CD1c-positive myeloid dendritic cell (primary cell): ENCODE measurements around the gene NXN.
"Not testable (repeated sequence)": the region's sequence is repeated elsewhere in the genome, so short reads cannot be mapped to it uniquely, and the experiment has no call there.

Source experiments
- DNase-seq: peaks from one replicate; pipeline ENCODE4 v3.0.0-alpha.2; 2016; ENCODE audit errors: extremely low spot score

Gene NXN

DNA sequence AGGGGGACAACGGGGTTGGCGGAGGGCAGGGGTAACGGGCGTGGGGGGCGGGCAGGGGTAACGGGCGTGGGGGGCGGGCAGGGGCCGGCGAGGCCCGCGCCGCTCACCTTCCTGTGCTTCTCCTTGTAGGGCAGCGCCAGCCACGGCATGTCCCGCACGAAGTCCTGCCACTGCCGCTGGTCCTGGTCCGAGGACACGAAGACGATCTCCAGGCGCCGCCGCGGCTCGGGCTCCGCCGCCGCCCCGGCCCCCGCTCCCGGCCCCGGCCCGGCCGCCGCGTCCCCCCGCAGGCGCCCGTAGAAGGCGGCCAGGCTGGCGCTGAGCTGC lies 401 bp downstream of the NXN start:
- DNase-seq, result no peak

- peak; percentile 30 for DNase-seq
Observed at GRCh38 chr17:978103-979093, 1.2 kb downstream of the NXN start.

DNA sequence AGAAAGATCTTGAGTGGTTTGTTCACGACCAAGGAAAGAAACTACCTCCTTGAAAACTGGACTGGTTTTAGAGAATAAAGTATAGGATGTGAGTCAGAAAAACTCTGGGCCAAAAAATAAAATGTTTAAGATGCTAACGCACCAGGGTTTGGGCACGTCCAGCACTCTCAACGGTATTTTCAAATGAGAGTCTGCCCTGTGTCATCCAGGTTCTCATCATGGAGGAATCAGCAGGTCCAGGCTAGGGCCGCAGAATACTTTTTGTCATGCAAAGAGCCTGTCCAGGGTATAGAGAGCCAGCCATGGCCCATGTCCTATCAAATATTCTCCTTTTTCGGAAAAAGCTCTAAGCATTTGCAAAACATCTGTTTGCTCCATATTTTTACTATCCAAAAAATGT lies 2.4 kb downstream of the NXN start:
- no peak for DNase-seq

DNA sequence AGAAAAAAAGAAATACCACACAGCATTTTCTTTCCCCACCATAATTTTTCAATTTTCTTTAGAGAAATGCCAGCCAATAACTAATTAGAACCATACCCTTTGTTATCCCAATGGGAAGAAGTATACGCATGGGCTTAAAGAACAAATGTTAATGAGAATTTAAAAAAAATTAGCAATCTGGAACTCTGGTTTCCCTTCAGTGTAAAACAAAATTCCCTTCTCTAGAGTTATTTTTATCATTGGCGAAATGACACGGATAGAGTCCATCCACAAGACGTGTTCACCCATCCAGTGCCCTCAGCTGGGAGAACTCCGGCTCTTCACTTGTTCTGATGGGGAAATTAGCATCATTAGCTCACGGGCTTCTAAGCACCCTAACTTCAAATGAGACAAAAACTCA lies 3.3 kb downstream of the NXN start:
- no peak for DNase-seq

DNA sequence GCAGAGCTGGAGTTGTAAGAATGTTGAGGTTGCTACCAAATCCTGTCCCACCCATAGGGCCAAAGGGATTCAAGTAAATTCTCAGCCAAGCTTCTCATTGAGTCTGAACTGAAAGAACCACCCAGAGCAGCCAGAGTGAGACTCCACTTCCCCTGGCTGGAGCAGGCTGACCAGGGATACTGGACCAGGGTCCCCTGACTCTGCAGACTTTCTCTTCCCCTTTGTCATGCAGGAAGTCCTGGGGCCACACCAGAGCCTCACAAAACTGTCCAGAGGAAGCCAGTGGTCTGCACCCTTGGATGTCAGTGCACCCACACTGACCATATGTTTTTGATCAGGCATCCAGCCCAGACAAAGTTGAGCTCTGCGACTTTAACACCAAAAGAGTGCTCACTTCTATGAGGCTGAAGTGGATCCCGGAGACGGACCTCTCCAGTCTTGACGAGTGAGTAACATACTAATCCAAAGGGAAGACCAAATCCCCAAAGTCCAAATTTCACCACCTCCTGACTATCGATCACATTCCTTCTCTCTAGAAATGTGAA lies 4.1 kb downstream of the NXN start:
- peak; percentile 44 for DNase-seq

GRCh38 chr17:974778-975177 lies 4.8 kb downstream of the NXN start:
- DNase-seq, result not testable (repeated sequence)

- DNase-seq, result no peak
Observed at GRCh38 chr17:973053-973452, 6.5 kb downstream of the NXN start.

DNA sequence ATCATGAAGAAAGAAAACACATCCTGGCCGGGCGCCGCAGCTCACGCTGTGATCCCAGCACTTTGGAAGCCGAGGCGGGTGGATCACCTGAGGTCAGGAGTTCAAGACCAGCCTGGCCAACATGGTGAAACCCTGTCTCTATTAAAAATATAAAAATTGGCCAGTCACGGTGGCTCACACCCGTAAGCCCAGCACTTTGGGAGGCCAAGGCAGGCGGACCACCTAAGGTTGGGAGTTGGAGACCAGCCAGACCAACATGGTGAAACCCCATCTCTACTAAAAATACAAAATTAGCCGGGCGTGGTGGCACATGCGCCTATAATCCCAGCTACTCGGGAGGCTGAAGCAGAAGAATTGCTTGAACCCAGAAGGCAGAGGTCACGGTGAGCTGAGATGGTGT lies 7.7 kb downstream of the NXN start:
- DNase-seq, result not testable (repeated sequence)

GRCh38 chr17:970364-970763 lies 9.2 kb downstream of the NXN start:
- DNase-seq, result no peak

- no peak for DNase-seq
Observed at GRCh38 chr17:969811-970355, 9.7 kb downstream of the NXN start.

DNA sequence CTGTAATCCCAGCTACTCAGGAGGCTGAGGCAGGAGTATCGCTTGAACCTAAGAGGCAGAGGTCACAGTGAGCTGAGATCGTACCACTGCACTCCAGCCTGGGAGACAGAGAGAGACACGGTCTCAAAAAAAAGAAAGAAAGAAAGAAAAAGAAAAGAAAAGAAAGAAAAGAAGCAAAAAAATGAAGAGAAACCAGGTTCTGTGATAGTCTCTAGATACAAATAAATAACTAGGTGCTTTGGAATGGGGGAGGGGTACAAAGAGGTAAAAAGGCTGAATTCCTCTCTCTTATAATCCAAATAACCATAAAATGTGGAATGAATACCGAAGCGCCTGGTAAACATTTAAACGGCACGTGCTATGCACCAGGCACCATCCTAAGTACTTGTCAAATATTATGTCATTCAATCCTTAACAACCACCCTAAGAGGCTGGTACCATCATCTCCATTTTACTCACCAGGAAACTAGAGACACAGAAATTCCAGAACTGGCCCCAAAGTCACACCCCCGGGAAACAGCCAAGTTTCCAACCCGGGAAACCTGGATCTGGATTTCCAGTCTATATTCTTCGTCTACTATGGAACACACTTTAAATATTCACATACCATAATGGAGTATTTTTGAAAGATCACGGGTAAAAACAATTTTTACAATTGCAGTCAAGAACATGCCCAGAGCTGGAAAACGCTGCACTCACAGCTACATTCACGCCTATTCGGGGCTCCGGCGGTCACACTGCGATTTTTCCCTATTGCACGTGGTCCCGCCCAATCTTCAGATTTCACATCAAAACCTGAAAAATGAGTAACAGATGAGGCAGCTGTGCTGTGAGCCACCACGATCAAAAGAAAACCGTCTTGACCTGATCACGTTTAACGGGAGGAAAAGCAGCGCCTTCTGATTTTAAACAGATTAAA lies 10.5 kb downstream of the NXN start:
- no peak for DNase-seq

DNA sequence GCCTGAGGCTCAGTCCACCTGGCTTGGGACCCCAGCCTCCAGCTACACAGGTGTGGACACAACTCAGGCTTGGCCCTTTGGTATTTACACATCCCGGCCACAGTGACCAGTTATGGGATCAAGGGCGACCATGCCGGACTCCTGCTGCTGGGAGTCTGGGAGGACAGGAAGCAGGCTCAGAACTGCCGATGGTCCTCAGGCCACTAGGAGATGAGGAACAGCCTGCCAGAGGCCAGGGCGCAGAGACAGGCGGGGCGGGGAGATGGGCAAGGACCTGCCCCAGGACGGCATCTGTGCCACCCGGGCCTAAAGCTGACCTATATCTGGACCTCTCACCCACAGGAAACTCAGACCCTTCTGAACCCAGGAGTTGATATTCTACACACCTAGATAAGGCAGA lies 12.5 kb downstream of the NXN start:
- no peak for DNase-seq

DNA sequence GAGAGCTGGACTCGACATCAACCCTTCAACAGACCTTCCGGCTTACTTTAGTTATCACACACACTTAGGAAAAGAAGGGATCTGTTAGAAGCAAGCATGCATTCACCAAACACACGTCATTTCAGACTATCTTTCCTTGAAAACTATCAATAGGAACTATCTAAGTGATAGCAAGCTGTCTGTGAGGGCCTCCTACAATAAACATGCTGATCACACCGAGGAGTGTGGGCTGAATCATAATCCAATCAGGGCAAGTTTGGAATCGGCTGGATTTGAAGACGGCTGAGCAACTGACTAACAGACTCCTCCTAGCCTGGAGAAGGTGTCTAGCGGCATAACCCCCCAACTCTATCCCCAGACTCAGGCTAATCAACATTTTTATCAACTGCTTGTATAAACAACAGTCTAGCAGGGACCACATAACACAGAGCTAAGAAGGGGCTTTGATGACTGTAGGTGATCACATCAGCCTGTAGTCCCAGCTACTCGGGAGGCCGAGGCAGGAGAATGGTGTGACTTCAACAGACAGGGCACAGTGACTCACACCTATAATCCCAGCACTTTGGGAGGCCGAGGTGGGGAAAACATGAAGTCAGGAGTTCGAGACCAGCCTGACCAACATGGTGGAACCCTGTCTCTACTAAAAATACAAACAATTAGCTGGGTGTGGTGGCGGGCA lies 14.1 kb downstream of the NXN start:
- DNase-seq, result no peak

DNA sequence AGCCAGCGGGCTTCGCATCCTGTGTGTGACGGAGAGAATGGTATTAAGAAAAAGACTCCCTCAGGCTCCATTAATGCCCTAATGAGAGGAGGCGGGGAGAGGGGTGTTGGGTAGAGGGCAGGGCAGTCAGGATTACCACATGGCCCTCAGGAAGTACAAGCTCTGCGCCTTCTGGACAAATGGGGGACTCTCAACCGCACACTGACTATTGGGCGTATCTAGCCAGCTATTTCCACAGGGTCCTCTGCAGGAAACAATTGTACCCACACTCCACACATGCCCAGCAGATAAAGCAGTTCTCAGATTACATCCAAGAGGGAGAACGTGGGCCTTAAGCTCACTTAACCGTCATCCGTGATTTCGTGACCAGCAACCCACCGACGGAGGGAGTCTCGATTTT lies 14.7 kb downstream of the NXN start:
- no peak for DNase-seq

GRCh38 chr17:962670-963069 lies 16.9 kb downstream of the NXN start:
- DNase-seq, result no peak

- DNase-seq, result no peak
Observed at GRCh38 chr17:962166-962565, 17.4 kb downstream of the NXN start.

DNA sequence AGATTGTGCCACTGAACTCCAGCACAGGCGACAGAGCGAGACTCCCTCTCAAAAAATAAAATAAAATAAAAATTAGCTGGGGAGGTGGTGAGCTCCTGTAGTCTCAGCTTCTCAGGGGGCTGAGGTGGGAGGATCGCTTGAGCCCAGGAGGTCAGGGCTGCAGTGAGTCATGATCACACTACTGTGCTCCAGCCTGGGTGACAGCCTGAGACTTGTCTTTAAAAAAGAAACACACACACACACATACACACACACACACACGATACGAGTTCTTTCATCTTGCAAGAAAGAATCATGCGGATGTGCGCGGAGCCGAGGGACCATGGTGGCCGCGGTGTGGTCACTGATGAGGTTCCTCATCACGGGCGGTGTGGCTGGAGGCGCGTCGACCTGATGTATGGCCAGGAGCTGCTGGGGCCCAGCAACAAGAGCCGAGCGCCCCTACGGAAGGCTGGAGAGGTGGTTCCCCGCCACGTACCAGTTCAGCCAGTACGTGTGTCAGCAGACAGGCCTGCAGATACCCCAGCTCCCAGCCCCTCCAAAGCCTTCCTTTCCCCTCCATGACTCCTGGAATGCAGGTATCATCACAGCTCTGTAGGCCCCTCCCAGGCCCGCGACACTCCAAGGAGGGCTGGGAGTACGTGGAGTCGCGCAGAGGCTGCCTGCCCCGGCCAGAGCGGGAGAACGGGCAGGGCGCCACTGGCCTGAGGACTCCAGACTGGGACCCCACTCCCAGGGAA lies 20.7 kb downstream of the NXN start:
- no peak for DNase-seq

DNA sequence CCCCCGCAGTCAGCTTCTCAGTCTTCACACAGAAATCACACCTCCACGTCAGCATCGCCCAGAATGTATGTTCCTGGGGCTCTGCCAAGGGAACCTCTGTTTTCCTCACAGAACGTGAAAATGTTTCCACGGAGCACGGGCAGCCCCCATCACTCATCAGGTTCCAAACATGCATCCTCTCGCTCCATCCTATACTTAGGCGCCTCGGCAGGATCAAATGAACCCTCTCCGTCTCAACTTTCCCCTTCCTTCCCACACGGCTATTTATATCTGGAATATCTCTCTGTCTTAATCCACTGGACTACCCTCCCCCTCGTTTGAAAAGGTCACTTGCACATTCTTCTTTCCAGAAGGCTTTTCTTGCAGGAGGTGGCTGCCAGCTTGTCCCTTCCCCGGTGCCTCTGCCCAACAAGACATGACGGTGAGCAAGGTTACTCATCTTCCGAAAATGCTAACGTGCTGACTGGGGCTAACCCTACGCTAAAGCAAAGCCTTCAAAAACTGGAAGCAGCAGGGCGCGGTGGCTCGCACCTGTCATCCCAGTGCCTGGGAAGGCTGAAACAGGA lies 21.6 kb downstream of the NXN start:
- DNase-seq, result no peak

GRCh38 chr17:956905-957304 lies 22.7 kb downstream of the NXN start:
- no peak for DNase-seq

- no peak for DNase-seq
Observed at GRCh38 chr17:954431-955164, 25.0 kb downstream of the NXN start.
